Fibroblast of skin of left quadriceps (primary cell): ENCODE measurements around the gene DYNLRB2.

ENCODE experiments used
- DNase-seq, 2 experiments: peaks; one replicate each; pipeline ENCODE4 v3.0.0-alpha.2; 2013; ENCODE audit warnings: low read depth in 2 of 2

The DYNLRB2 gene

DNA sequence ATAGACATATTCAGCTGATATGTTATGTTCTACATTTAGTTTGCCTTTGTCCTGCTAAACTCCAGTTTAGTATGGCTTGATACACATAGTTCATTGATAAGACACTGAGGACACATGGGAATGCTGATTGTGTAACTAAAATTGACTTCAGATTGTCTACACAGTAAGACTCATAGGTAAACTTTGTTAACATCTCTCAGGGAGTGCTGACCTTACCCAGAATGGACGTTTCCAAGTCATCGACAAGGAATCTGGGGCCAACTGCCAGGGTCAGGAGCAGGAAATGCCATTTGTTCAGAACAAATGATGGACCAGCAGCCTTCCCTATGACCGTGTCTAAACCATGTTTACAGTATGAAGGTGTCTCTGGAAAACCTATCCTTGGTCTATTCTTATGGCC, 58.7 kb downstream of the DYNLRB2 start:
- DNase-seq = peak in 1 of 2 experiments; percentile 6
